Limb (tissue), 2 donors: ENCODE measurements around the gene GATAD2B.
"Not testable (repeated sequence)": the region's sequence is repeated elsewhere in the genome, so short reads cannot be mapped to it uniquely, and the experiment has no call there.

Source experiments
- DNase-seq, 2 donors: peaks; one replicate each; pipeline ENCODE4 v3.0.0-alpha.2; 2016; ENCODE audit errors: extremely low spot score in 2 of 2

GATAD2B gene

DNA sequence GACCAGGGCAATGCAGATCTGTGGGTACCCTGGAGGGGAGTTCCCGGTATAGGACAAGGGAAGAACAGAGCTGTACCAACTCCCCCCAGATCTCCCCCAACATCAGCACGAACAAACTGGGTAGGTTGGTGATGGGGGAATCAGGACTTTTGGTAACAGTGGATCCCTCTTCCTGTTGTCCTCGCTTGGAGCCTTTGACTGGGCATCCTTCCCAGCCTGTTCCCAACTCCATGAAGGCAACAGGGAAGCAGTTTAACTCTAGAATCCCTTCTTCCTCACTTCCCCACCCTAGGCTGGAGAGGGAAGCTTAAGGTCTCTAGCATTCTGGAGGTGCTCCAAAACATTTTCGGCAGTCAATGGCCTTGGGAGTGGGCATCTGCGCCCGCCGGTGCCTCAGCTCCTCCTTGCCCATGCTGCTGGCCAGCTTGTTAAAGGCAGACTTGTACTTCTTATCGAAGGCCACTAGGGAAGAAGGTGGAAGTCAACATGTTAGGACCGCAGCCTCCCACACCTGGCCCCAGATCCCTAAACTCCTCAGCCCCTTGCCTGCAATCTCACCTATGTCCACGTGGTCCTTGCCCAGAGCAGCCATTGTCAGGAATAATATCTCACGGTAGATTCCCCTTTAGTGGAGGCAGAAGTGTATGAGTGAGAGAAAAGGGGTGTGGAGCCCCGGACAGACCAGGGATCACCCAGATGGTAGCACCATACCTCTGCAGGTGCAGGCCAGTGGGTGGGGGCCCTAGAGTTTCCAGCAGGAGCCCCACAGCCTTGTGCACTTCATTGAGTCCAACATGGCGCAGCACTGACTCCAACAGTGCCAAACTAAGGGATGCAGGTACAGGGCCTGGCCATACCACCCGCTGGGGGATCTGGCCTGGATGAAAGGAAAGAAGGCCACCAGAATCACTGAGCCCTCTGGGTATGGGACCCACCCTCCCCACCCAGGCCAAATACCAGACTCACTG lies 7.5 kb upstream of the GATAD2B start:
- no peak for DNase-seq

- no peak for DNase-seq
Observed at GRCh38 chr1:153929426-153929825, 6.7 kb upstream of the GATAD2B start.

- no peak for DNase-seq
Observed at GRCh38 chr1:153928791-153929341, 6.1 kb upstream of the GATAD2B start.

- DNase-seq, result no peak
Observed at GRCh38 chr1:153928245-153928644, 5.5 kb upstream of the GATAD2B start.

- DNase-seq, result no peak
Observed at GRCh38 chr1:153926405-153926804, 3.6 kb upstream of the GATAD2B start.

DNA sequence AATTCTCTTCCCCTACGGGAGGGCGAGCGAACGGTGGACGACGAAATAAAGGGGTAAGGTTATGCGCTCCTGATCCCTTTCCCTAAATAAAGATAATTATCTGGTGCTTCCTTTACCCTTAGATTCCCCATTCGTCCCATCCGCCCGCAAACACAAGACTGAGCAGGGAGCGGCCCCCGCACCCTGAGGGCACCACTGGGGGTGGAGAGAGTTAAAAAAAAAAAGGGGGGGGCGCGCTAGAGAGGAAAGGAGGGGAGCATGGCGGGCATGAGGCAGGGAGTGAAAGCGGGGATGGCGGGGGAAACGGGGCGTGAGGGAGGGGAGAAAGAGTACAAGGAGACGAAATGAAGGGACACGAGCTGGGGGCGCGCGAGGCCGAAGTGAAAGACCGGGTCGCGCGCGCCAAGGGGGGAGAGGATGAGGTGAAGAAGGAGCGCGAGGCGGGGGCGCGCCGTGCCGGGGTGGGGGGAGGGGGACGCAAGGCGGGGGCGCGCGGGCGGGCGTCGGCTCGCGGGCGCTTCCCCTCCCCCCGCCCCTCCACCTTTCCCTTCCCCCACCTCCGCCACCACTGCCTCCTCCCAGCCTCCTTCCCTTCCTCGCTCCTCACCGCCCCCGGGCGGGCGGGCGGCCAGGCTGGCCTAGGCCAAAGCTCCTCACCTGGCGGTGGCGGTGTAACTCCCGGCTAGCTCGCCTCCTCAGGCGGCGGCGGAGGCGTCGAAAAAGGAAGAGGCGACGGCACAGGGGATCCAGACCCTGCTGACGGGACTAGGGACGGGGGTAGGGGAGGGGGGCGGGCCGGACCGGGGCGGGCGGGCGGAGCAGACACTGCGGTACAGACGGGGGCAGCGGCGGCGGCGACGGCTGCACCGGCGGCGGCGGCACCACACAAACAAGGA lies 448 bp downstream of the GATAD2B start:
- DNase-seq, result no peak

DNA sequence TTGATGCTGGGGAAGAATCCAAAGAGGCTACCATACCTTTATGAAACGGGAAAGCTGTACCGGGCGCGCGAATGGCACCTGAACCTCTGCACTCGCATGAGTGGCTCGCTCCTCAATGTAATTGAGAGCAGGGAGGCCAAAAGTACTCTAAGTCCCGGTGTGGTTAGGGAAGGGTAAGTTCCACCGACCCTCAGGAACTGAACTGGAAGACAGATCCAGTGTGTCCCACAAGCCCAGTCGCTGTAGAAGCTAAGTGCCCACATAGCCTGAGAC lies 1.0 kb downstream of the GATAD2B start:
- DNase-seq, result no peak

DNA sequence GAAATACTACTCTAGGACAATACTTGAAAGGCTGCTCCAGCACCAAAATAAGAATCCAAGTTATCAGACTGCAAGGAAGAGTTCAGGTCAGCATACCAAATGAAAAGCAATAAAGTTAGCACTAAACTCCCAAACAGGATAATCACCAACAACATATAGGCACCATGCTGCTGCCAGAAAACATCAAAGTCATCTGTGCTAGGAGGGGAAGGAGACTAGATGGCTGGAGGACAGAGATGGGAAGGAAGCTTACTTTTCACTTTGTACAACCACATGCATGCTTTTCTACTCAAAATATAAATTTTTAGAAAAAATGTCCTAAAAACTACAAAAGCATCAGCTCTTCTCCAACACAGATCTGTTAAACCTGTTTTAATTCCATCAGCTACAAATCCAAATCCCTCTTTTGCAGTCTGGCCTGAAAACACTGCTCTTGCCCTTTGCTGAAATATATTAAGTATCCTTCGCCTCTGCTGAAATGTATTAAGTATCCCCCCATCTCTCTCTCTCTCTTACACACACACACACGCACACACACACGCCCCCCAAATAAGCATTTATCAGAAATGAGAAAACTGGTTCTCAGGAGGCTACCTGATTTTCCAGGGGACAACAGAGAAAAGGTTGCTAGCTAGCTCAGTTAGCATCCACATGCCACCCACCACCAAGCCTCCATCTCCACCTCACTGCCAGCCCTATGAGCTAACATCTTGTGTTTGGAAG lies 1.5 kb downstream of the GATAD2B start:
- no peak for DNase-seq

GRCh38 chr1:153919876-153920852 lies 2.6 kb downstream of the GATAD2B start:
- no peak for DNase-seq

- no peak for DNase-seq
Observed at GRCh38 chr1:153916297-153916696, 6.5 kb downstream of the GATAD2B start.

GRCh38 chr1:153912349-153912748 lies 10.4 kb downstream of the GATAD2B start:
- no peak for DNase-seq

- DNase-seq, result not testable (repeated sequence)
Observed at GRCh38 chr1:153910560-153910959, 12.2 kb downstream of the GATAD2B start.

- DNase-seq, result no peak
Observed at GRCh38 chr1:153908071-153908470, 14.7 kb downstream of the GATAD2B start.

GRCh38 chr1:153907134-153907533 lies 15.6 kb downstream of the GATAD2B start:
- no peak for DNase-seq

- DNase-seq, result no peak
Observed at GRCh38 chr1:153906396-153906795, 16.4 kb downstream of the GATAD2B start.

DNA sequence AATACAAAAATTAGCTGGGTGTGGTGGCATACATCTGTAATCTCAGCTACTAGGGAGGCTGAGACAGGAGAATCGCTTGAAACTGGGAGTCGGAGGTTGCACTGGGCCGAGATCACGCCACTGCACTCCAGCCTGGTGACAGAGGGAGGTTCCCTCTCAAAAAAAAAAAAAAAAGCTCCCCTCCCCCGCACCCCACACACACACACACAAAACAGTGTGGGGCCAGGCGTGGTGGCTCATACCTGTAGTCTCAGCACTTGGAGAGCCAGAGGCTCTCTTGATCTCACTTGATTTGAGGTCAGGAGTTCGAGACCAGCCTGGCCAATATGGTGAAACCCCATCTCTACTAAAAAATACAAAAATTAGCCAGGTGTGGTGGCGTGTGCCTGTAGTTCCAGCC lies 16.9 kb downstream of the GATAD2B start:
- DNase-seq, result not testable (repeated sequence)

- DNase-seq, result no peak
Observed at GRCh38 chr1:153903841-153904455, 18.8 kb downstream of the GATAD2B start.

- no peak for DNase-seq
Observed at GRCh38 chr1:153899509-153899908, 23.3 kb downstream of the GATAD2B start.

GRCh38 chr1:153895866-153896265 lies 26.9 kb downstream of the GATAD2B start:
- not testable (repeated sequence) for DNase-seq

DNA sequence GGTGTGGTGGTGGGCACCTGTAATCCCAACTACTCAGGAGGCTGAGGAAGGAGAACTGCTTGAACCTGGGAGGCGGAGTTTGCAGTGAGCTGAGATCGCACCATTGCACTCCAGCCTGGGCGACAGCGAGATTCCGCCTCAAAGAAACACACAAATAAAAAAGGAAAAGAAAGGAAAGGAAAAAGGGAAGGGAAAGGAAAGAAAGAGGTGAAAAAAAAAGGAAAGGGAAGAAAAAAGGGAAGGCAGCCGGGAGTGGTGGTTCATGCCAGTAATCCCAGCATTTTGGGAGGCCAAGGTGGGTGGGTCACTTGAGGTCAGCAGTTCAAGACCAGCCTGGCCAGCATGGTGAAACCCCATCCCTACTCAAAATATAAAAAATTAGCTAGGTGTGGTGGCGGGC lies 31.7 kb downstream of the GATAD2B start:
- not testable (repeated sequence) for DNase-seq
